NCI-H2196 treated with DMSO at 0.1 percent for 48 hours (cell line): ENCODE results near the gene GPC5.

Source experiments
- DNase-seq: peaks from one replicate; lab custom pipeline; 2025; ENCODE audit not compliant: unreplicated experiment; lab: John Stamatoyannopoulos, UW

Gene GPC5

DNA sequence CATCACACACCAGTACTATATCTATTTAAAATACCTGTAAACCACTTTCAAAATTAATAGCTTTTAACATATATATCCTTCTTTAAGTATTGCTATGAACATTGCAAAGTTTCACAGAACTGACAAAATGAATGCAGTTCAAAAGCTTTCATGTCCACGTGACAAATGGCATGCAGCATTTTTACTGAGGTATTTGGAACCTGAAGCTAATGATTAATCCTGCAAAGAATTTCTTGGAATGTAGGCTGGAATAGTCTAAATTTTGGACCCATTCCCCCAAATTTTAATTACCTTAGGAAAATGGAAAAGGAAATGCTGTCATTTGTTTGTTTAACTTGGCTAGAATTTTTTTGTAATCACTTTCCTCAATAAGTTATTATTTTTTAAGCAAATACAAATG lies 1404.4 kb downstream of the GPC5 start:
- no peak for DNase-seq

DNA sequence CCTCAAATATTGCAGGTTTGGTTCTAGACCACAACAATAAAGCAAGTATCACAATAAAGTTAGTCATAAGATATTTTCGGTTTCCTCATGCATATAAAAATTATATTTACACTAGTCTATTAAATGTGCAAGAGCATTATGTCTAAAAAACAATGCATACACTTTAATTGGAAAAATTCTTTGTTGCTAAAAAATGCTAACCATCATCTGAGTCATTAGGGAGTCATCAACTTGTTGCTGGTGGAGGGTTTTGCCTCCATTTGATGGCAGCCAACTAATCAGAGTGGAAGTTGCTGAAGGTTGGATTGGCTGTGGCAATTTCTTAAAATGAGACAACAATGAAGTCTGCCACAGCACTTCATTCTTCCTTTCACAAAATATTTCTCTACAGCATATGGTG lies 1405.9 kb downstream of the GPC5 start:
- no peak for DNase-seq

DNA sequence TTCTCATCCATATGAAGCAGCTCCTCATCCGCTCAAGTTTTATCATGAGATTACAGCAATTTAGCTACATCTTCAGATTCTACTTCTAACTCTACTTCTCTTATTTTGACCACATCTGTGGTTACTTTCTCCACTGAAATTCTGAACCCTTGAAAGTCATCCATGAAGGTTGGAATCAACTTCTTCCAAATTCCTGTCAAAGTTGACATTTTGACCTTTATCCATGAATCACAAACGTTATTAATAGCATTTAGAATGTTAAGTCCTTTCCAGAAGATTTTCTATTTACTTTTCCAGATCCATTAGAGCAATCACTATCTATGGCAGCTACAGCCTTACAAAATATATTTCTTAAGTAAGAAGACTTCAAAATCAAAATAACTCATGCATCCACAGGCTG lies 1406.5 kb downstream of the GPC5 start:
- DNase-seq = no peak

DNA sequence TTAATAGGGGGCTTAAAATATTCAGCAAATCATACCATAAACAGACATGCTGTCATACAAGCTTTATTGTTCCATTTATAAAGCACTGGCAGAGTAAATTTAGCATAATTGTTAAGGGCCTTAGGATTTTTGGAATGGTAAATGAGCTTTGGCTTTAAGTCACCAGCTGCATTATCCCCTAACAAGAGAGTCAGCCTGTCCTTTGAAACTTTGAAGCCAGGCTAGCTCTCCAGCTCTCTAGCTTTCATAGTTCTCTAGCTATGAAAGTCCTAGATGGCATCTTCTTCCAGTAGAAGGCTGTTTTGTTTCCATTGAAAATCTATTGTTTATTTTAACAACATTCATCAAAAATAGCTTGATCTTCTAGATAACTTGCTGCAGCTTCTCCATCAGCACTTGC lies 1407.3 kb downstream of the GPC5 start:
- DNase-seq = no peak

DNA sequence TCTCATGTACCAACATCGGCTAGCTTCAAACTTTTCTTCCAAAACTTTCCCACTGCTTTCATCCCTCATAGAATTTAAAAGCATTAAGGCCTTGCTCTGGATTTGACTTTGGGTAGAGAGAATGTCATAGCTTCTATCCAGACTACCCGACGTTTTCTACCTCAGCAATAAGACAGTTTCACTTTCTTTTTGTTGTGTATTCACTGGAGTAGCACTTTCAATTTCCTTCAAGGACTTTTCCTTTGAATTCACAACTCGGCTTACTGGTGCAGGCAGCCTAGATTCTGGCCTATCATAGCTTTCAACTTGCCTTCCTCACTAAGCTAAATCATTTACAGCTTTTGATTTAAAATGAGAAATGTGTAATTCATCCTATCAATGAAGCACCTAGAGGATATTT lies 1407.8 kb downstream of the GPC5 start:
- no peak for DNase-seq

DNA sequence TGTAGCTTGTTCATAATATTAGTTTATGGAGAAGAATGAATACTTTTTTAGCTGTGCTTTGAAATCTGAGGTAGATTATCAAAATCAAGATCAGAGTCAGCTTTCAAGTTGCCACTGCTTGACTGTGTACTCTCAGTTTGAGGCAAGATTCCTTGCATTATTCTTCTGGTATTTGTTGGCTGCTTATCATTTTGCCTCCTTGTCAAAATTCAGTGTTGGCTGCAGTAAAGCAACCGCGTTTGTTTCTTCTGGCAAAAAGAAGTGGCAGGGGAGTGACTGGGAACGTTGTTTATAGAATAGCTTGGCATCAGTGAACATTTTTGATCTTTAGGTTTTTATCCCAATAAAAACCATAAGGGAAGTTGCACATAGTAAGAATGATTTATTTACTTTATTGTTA lies 1408.9 kb downstream of the GPC5 start:
- no peak for DNase-seq

DNA sequence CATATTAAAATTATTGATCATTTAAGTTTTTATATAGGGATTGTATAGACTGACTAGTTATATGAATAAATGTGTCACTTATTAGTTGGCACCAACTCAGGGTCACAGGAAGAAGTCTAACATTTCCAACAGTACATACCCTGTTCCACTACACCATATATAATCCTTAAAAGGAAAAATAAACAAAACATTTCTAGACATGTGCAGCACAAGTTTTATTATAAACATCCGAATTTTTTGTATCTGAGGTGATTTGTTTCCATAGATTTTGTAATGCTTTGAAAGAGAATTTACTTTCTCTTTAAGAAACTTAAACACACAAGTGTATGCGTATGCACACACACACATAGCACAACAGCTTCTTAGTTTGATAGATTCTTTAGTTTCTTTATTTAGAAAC lies 1409.5 kb downstream of the GPC5 start:
- DNase-seq = no peak

DNA sequence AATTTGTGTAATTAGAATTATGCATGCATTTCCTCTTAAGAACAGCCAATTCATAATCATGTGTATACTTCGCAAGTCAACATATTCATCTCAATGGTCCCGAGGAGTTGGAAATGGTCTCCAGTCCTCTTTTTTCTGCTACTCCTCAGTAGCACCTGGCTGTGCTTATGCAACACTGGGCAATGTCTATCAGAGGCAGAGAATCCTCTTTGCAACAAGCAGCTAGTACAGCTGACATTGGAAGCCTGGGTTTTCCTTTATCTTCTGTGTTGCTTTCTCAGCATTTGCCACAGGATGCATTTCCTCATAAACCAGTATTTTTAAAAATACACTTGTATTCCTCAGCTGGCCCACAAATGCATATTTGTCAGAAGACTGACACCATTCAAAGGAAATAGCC lies 1422.9 kb downstream of the GPC5 start:
- no peak for DNase-seq

DNA sequence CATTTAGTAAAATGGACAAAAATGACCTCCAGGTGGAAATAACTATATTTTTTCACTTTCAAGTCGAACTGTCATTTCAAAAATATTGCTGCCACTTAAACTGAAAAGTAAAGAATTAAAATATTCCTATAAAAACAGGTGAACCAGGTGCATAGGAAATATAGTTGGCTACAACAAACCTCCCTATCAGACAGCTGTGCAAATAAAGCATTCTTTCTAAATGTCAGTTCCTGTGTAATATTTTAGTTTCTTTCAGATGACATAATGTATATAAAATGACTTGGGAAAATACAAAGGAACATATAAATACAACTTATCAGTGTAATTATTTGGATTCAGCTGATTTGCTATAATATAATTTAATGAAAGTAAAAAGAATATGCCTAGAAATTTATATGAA lies 1424.6 kb downstream of the GPC5 start:
- no peak for DNase-seq

DNA sequence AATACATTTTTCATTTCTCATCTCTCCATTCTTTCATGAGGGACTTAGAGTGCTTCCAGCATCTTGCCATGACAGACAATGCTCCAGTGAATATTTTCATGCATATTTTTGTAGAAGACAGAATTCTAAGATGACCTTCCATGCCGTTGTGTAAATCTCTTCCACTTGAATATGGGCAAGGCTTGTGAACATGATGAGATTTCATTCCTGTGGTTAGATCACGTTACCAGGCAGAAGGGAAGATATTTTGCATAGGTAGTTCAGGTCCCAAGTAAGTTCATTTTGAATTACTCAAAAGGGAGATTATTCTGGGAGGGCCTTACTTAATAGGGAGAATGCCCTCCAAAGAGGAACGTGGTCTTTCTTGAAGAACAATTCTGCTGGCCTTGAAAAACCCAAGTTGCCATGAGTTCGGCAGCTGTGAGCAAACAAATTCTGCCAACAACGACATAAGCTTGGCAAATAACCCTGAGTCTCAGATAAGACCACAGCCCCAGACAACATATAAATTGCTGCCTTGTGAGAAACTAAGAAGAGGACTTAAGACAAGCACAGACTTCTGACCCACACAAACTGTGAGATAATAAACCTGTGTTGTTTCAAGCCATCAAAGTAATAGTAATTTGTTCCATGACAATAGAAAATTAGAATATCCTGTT lies 1427.6 kb downstream of the GPC5 start:
- no peak for DNase-seq

DNA sequence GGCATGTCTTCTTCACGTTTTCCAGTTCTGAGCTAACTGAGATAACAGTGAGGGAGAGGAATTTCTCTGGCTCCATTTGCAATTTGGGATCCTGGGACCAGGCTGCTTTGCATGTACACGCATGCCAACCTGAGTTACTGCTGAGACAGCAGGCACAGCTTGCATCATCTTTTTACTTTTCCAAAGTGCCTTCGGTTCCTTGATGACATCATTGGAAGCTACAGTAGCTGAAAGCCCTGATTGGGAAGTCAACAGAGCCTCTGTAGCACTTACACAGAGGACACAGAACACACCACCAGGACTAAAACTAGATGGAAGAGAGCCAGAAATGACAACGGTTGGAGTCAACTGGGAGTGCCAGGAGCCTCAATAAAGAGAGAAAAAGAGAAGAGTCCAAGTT lies 1429.1 kb downstream of the GPC5 start:
- DNase-seq = no peak

DNA sequence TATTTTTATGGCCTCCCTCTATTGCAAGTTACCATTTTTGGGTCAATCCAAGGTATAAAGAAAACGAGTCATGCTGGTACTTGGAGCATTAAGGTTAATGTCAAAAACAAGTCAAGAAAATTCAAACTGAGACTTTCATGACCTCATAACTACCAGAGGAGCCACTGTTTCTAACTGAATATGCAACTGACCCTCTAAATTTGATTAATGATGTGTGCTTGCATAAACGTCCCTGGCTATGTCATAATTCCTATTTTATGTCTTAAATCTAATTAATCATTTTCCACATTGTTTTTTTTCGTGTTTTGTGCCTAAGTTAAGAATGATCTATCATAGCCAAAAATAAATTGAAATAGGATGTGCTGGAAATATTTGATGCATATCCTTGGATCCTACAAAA lies 1431.5 kb downstream of the GPC5 start:
- DNase-seq = no peak

DNA sequence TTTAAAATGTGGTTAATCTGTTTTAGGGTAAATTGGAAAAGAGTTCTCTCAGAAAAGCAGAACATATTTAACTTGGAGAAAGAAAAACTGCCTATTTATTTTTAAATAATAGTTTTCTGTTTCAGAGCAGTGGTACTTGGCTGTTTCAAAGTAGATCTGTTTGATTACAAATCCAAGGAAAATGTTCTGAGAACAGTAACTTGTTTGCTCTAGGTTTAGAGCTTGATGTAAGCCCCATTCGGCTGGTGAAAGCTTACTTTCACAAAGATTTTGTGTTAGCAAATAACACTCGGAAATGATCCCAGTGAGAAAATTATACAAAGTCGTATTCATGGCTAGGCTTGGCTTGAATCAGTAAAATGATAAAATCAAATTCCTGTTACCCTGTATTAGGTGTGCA lies 1432.4 kb downstream of the GPC5 start:
- DNase-seq = no peak

DNA sequence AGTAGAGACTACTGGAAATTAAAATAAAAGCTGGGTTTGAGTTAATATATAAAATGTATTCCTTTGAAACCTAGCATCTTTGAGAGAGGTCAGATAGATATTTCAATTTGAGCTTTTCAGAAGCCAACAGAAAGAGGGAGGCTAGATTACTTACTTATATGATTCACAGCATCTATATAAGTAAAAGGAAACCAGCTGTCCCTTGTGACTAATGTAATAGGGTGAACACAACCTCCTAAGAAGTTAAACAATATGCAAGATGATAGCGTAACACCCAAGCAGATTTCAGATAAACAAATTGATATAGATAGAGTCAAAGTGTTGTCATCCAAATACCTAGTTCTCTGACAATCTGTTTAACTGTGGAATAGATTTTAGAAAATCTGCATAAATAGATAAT lies 1434.7 kb downstream of the GPC5 start:
- DNase-seq = no peak

DNA sequence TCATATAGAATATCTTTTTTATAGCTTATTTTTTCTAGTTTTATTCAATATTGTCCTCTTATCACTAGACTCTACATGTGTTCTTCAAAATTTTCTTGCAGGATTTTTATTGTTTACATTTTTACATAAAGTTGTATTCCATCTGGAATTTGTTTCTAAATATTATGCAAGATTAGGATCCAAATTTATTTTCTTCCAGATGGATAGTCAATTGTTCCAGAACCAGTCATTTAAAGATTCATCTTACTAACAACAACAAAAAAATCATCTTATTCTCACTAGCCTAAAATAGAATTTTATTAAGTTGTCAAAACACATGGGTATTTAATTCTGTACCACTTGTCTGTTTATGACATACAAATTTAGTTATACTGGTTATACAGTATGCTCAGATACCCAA lies 1437.8 kb downstream of the GPC5 start:
- DNase-seq = no peak

DNA sequence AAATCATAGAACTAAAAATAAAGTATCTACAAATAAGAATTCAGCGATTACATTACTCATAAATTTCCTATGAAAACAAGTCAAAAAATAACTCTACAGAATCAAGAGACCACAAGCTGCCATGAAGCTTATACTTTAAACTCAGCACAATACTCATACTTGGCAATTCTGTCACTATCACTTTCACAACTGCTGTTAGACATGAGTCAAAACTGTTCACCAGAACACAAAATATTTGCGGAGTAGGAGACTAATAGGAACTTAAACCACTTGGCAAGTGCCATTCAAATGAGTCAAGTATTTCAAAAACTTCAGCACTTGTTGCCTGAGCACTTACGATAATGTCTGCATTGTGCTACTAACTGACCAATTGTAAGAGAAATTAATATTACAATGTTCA lies 1440.4 kb downstream of the GPC5 start:
- DNase-seq = no peak

DNA sequence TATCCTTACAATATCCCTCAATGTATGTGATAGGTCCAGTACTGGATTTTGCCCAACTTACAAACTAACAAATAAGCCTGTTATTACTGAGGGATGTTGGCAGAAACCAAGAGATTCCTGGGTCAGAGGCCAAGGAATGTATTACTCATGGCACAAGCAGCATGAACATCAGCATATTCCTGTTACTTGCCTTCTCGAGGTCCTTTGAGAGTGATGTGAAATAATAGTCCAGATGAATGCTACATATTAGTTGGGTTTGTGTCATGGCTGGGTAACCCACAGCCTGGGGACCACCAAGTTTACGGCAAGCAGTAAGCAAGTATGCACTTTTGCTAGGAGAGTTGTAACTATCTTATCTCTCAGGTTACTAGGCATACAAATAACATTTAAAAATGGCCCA lies 1443.7 kb downstream of the GPC5 start:
- DNase-seq = no peak

DNA sequence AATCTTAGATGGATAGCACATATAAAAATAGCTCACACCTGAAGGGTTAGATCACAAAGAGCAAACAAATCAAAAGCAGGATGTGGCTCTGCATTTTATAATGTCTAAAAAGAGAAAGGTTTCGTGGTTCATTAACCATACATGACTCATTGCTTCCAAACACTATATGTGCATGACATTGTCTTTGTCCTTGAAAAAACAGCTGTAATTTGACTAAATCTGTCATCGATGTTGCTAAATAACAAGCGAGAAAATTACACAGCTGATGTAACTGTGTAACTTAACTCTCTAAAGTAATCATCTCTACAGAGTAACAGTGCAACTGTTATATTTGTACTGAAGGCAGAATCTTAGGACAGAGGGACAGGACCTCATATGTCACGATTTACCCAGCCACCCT lies 1445.1 kb downstream of the GPC5 start:
- DNase-seq = no peak

DNA sequence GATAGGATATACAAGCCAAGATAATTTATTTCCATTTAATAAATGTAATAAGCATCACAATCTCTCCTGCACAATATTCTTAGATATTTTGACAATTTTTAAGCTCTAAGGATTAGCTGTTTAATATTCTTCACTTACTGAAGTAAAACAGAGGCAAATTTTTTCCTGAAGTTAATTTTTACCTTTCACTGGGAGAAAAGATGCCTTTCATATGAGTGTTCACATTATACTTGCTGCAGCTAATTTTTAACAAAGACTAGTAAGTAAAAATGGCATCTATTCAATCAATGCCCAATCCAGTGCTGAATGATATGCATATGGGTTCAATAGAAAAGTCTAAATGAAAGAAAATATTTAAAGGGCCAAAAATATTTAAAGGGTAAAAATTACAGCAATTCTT lies 1451.0 kb downstream of the GPC5 start:
- no peak for DNase-seq

DNA sequence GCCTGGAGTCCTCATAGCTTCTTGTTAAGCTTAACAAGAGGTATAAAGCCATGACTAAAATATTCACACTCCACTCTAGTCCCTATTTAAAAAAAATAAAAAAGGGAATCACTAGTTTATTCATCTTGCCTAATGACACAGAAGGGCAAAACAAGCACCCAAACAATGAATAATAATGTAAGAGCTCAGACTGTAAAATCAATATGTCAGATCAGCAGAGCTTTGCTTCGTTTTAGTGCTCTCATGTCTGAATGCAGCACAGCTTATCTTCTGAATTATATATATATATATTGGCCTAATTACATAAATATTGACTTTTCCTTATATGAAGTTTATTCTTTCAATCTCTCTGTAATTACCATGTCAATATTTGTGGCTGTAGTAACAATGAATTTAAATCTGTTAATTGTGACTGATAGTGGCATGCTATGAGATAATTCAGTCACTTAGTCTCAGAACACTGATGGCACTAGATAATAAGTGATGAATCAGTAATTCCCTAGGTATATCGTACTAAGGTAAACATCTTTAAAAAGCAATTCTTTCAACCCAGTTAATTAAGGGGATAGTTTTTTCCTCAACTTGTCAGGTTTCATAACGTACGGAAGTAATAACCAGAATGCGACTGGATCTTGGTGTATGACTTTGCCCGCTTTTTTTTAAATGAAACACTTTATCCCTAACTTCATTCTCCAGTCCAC lies 1466.3 kb downstream of the GPC5 start:
- no peak for DNase-seq

DNA sequence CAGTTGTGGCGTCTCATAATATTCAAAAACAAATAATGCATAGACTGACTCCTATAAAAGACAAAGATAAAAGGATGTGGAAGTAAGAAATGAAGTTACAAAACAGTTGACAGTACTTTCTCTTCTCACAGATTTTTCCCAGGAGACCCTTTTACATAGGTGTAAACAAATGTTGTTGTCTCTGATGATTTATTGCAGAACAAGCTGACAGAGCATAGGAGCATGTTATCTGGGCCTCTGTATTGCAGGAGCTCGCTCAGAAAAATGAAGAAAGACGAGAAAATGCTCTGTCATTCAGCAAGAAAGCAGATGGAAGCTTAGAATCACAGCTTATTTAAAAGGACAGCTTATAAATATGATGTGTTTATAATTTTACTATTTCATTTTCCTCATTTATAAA lies 1474.6 kb downstream of the GPC5 start:
- DNase-seq = no peak

DNA sequence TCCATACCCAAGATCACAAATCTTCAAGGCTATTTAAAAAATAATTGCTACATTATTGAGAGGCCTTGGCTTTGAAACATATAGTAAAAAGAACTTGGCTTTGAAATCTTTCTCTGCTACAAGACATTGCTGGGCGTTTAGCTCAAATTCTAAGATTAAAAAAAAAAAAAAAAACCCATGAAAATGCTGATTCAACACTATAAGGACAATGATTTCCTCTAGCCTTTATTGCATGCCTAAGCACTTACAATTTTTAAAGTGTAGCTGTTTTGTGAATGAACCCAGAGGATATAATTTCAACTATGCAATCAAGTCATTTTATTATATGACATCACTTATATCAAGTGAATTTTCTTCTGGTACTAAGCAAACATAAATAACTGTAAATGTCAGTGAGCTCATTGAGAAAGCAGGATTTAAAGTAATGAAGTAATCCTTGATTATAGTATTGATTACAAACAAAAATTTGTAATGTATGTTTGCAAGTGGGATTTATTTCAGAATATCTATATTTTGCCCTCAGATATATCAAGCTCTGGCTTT lies 1488.2 kb downstream of the GPC5 start:
- DNase-seq = no peak

DNA sequence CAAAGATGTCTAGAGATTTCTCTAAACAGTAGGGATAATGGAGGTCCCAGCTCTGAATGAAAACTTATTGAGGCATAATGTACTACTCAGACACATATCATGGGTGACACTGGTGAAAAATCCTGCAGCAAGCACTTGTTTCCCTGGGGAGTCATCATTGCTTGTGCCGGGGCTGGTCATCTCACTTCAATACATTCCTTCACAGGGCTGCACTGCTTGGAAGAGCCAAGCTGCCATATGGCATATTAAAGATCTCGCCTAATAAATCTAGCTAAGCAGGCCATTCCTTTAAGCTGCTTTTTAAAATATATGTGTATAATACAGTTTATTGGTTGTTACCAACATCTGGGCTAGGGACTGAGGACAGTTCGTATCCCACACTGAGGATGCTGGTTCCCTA lies 1496.0 kb downstream of the GPC5 start:
- no peak for DNase-seq
